ENCODE measurements around the gene RABL2A. TPM values are rescaled to one million over a fixed set of nuclear protein-coding genes. Genes with fewer than 3 reads are reported as not detected.

RABL2A gene
- 6.5 and 22.8 TPM in 2 replicates for total RNA-seq (ENCODE audit: low replicate concordance)

DNA sequence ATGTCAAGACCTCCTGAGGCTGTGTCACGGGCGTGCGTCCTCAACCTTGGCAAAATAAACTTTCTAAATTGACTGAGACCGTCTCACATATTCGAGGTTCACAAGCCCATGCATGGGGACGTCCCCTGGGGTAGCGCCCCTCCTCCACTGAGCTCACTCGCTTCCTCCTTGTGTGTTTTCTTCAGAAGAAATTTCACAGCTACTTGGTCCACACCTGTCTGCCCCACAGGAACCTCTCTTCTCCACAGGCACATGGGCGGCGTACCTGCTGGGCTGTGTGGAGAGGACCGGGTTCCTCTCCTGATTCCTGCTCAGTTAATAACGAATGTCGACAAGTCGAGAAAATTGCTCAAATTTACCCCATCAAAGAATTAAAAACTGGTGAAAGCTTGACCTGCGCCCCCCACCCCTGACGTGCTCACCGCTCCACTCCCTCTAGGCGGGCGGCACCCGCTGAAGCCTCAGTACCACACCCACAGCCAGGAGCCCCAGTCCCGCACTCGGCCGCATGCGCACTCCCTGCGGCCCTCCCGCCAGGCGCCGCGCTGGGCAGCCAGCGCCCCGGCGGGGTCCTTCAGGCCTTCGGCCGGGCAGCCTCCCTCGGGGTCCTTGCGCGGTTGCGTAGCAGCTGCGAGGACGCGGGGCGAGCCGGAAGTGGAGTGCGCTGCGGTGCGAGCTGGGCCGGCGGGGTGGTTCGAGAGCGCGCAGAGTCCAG lies at the start of gene RABL2A:
Gene RABL2A, plus strand, starts transcription at position 651 of the 715 bp plus-strand sequence. CDS start 1,341 bp downstream, outside the sequence.

Other genes starting within 250 kb of the RABL2A start
- gene ZNG1B, start 189.6 kb upstream of the RABL2A start, total RNA-seq (ENCODE audit: low replicate concordance), result 55.9 and 144 TPM in 2 replicates
- under 0.01 and 0.12 TPM in 2 replicates for gene FOXD4L1, start 128.6 kb upstream of the RABL2A start, total RNA-seq (ENCODE audit: low replicate concordance)
- 95.3 and 264 TPM in 2 replicates for gene SLC35F5, start 129.4 kb downstream of the RABL2A start, total RNA-seq (ENCODE audit: low replicate concordance)